Neural cell (in vitro differentiated cells): ENCODE results near the gene ZBTB7C. TPM values are rescaled to one million over a fixed set of nuclear protein-coding genes. Genes with fewer than 3 reads are reported as not detected.

ENCODE experiments used
- H2AFZ ChIP-seq: fragments of 200-600, 300-800 bp; sonication (generic), shearing (Covaris generic); 2 replicates; pipeline ENCODE4 v1.6.0; 2014; ENCODE audit warnings: low read depth, mild to moderate bottlenecking, antibody characterized with exemption, low read length, moderate library complexity
- H3F3A ChIP-seq: fragments of 200-600 bp; shearing (Covaris generic); 2 replicates; pipeline ENCODE4 v1.6.1; 2016; ENCODE audit warnings: mild to moderate bottlenecking, moderate library complexity, mixed read lengths, antibody characterized with exemption, low read length; ENCODE audit not compliant: insufficient read depth, poor library complexity, severe bottlenecking
- H3K27ac ChIP-seq: fragments of 200-600, 300-800 bp; sonication (generic), shearing (Covaris generic); 2 replicates; pipeline ENCODE4 v1.5.1; 2014; ENCODE audit warnings: mild to moderate bottlenecking, low read length, moderate library complexity
- H3K27me3 ChIP-seq: fragments of 300-800, 200-600 bp; sonication (generic), shearing (Covaris generic); 2 replicates; pipeline ENCODE4 v1.6.0; 2014; ENCODE audit warnings: mild to moderate bottlenecking, low read depth, low read length, moderate library complexity; ENCODE audit not compliant: insufficient read depth
- H3K36me3 ChIP-seq: fragments of 300-800, 200-600 bp; sonication (generic), shearing (Covaris generic); 2 replicates; pipeline ENCODE4 v1.5.1; 2014; ENCODE audit warnings: mild to moderate bottlenecking, antibody characterized with exemption, low read length, moderate library complexity; ENCODE audit not compliant: insufficient read depth
- H3K4me2 ChIP-seq: fragments of 300-800, 200-600 bp; sonication (generic), shearing (Covaris generic); 2 replicates; pipeline ENCODE4 v1.6.0; 2014; ENCODE audit warnings: mild to moderate bottlenecking, low read length
- H3K4me3 ChIP-seq: fragments of 300-800, 200-600 bp; sonication (generic), shearing (Covaris generic); 2 replicates; pipeline ENCODE4 v1.5.1; 2014; ENCODE audit warnings: mild to moderate bottlenecking, low read length, moderate library complexity
- H3K79me2 ChIP-seq: fragments of 200-600 bp; shearing (Covaris generic); replicated peaks from 2 replicates; pipeline ENCODE4 v1.6.0; 2014; ENCODE audit warnings: mild to moderate bottlenecking, low read length, moderate library complexity; ENCODE audit not compliant: insufficient read depth
- H3K9ac ChIP-seq: fragments of 300-800, 200-600 bp; sonication (generic), shearing (Covaris generic); 2 replicates; pipeline ENCODE4 v1.6.1; 2016; ENCODE audit warnings: mild to moderate bottlenecking, low read length, mixed read lengths
- H3K9me2 ChIP-seq: fragments of 200-600 bp; shearing (Covaris generic); 2 replicates; pipeline ENCODE4 v1.6.1; 2016; ENCODE audit warnings: mild to moderate bottlenecking, low read length, mixed read lengths; ENCODE audit not compliant: insufficient read depth
- H3K9me3 ChIP-seq: fragments of 200-600, 300-800 bp; sonication (generic), shearing (Covaris generic); 2 replicates; pipeline ENCODE4 v1.6.1; 2016; ENCODE audit warnings: mild to moderate bottlenecking, mixed run types, low read length, moderate library complexity, mixed read lengths
- H4K20me1 ChIP-seq: fragments of 200-600 bp; shearing (Covaris generic); 2 replicates; pipeline ENCODE4 v1.6.1; 2016; ENCODE audit warnings: mild to moderate bottlenecking, mixed run types; ENCODE audit not compliant: insufficient read depth
- CTCF ChIP-seq: fragments of 450-650 bp; IDR thresholded peaks from 2 replicates; pipeline ENCODE4 v1.5.1; 2014; ENCODE audit warnings: antibody characterized with exemption, mild to moderate bottlenecking, moderate library complexity; ENCODE audit not compliant: poor library complexity, severe bottlenecking
- EP300 ChIP-seq: fragments of 450-650 bp; conservative IDR thresholded peaks from 2 replicates; pipeline ENCODE4 v1.6.1; 2014; ENCODE audit warnings: antibody characterized with exemption, mild to moderate bottlenecking, moderate library complexity; ENCODE audit not compliant: poor library complexity, severe bottlenecking
- EZH2 ChIP-seq: fragments of 200-600, 300-800 bp; shearing (Covaris generic), sonication (generic); IDR thresholded peaks from 2 replicates; pipeline ENCODE4 v1.6.1; 2014; ENCODE audit warnings: antibody characterized with exemption, low read length, borderline replicate concordance, mild to moderate bottlenecking; ENCODE audit not compliant: insufficient read depth, poor library complexity, severe bottlenecking
- MXI1 ChIP-seq: fragments of 450-650 bp; conservative IDR thresholded peaks from 2 replicates; pipeline ENCODE4 v1.6.1; 2014; ENCODE audit warnings: antibody characterized with exemption, mild to moderate bottlenecking; ENCODE audit not compliant: poor library complexity, severe bottlenecking
- POLR2AphosphoS5 ChIP-seq: IDR thresholded peaks from 2 replicates; pipeline ENCODE4 v1.6.1; 2012
- RAD21 ChIP-seq: fragments of 450-650 bp; conservative IDR thresholded peaks from 2 replicates; pipeline ENCODE4 v1.6.1; 2014; ENCODE audit warnings: antibody characterized with exemption, mild to moderate bottlenecking, moderate library complexity
- REST ChIP-seq: IDR thresholded peaks from 2 replicates; pipeline ENCODE4 v1.6.1; 2012; ENCODE audit warnings: borderline replicate concordance
- SMC3 ChIP-seq: fragments of 450-650 bp; conservative IDR thresholded peaks from 2 replicates; pipeline ENCODE4 v1.6.1; 2014; ENCODE audit warnings: antibody characterized with exemption, mild to moderate bottlenecking, moderate library complexity; ENCODE audit not compliant: poor library complexity
- TAF1 ChIP-seq: IDR thresholded peaks from 2 replicates; pipeline ENCODE4 v1.6.1; 2012; ENCODE audit warnings: low read depth
- polyA plus RNA-seq: library from polyadenylated mRNA; depleted of rRNA; stranded (reverse); fragments of >200 nt; gene quantifications from 2 replicates; pipeline ENCODE4 v1.2.3, GENCODE V29; 2014

The ZBTB7C gene
- polyA plus RNA-seq, 1 donor from 2014 or later: 2.4 TPM

- no peak overlapping the region for H3K9ac ChIP-seq
- no peak overlapping the region for H3K27ac ChIP-seq
- no peaks in the 10 kb centered on the region for H3K9me2 ChIP-seq
- H2AFZ ChIP-seq: no peak overlapping the region
- H3K4me2 ChIP-seq: no peak overlapping the region
- H3K36me3 ChIP-seq: no peaks in the 10 kb centered on the region
- peaks cover 2% of the 10 kb centered on the region for H3K27me3 ChIP-seq
- TF ChIP-seq EP300 (no peak), RAD21 (no peak), EZH2 (no peak), MXI1 (no peak)
- H4K20me1 ChIP-seq: no peaks in the 10 kb centered on the region
- no peaks in the 10 kb centered on the region for H3K79me2 ChIP-seq
- H3K9me3 ChIP-seq: no peaks in the 10 kb centered on the region
- no peak overlapping the region for H3K4me3 ChIP-seq
- H3F3A ChIP-seq: no peaks in the 10 kb centered on the region
Measured at GRCh38 chr18:48129621-48130082, 279.5 kb downstream of the ZBTB7C start.

- H3K27me3 ChIP-seq: no peaks in the 10 kb centered on the region
- no peak overlapping the region for H3K4me2 ChIP-seq
- H4K20me1 ChIP-seq: no peaks in the 10 kb centered on the region
- TF ChIP-seq RAD21: no peak
- TF ChIP-seq CTCF: no peak
- TF ChIP-seq POLR2AphosphoS5: no peak
- TF ChIP-seq SMC3: no peak
- TF ChIP-seq EZH2: no peak
- no peak for TF ChIP-seq MXI1
- TF ChIP-seq EP300: no peak
- no peak for TF ChIP-seq REST
- TF ChIP-seq TAF1: no peak
- H3K36me3 ChIP-seq: no peaks in the 10 kb centered on the region
- H2AFZ ChIP-seq: no peak overlapping the region
- no peak overlapping the region for H3K9ac ChIP-seq
- H3K79me2 ChIP-seq: no peaks in the 10 kb centered on the region
- H3F3A ChIP-seq: no peaks in the 10 kb centered on the region
- no peaks in the 10 kb centered on the region for H3K9me2 ChIP-seq
- no peaks in the 10 kb centered on the region for H3K9me3 ChIP-seq
- H3K27ac ChIP-seq: no peak overlapping the region
- no peak overlapping the region for H3K4me3 ChIP-seq
Measured at GRCh38 chr18:48127606-48128005, 281.6 kb downstream of the ZBTB7C start.
